Omental fat pad (tissue), 4 donors: ENCODE data around the gene MPRIP. TPM values are rescaled to one million over a fixed set of nuclear protein-coding genes. Genes with fewer than 3 reads are reported as not detected.

ENCODE experiments used
- ATAC-seq: fragments of 150-250 bp; one replicate; pipeline ENCODE4 v1.9.1; 2016; ENCODE audit warnings: mild to moderate bottlenecking, moderate library complexity; ENCODE audit not compliant: low FRiP score
- DNase-seq: peaks from one replicate; pipeline ENCODE4 v3.0.0-alpha.2; 2019; ENCODE audit warnings: low spot score
- CTCF ChIP-seq, 3 donors: fragments of 450-650 bp; IDR thresholded peaks; one replicate each; pipeline ENCODE4 v1.5.1; 2016 to 2017; ENCODE audit warnings: antibody characterized with exemption in 3 of 3, mild to moderate bottlenecking in 3 of 3, moderate library complexity in 2 of 3
- total RNA-seq, 4 donors: library from RNA; depleted of rRNA; stranded (reverse); fragments of >200 nt; gene quantifications; one replicate each; pipeline ENCODE4 v1.1.0, GENCODE V29; 2016

Gene MPRIP
- total RNA-seq, 4 donors from 2014 or later, result 68.6 to 196 (median 125) TPM

DNA sequence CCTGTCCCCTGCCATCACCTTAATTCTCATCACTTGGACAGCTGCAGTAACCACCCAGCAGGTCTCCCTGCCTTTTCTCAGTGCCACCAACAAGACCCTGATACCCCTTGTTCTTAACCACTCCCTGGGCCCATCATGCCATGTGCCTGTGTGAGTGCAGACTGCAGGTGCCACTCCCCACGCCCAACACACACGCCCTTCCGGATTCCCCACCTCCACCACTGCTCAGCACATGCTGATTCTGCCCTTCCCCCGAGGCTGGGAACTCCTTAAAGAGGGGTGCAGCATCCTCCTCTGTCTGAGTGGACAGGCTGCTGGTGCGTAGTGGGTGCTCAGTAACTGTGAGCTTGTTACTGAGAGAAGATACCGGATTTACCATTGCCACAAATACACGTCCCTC is 111.5 kb downstream of the MPRIP start:
- no peak for DNase-seq
- no peak for TF ChIP-seq CTCF (IDR thresholded peaks at IDR 0.05)
- ATAC-seq, result no peak

- ATAC-seq (no peak), DNase-seq (no peak)
- TF ChIP-seq CTCF (IDR thresholded peaks at IDR 0.05), result no peak
Observed at GRCh38 chr17:17154556-17154955, 112.3 kb downstream of the MPRIP start.

DNA sequence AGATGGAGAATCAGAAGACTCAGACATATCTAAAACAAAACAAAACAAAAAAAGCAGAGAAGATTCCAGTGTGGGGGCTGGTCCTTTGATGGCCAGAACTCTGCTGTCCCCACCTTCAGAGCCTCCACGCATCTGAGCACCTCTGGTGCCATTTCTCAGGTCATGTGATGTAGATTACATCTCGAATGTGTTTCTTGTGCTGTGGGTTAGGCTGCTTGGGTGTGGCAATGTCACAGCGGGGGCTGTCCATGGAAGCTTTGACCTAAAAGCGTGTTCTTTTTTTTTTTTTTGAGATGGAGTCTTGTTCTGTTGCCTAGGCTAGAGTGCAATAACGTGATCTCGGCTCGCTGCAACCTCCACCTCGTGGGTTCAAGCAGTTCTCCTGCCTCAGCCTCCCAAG is 112.7 kb downstream of the MPRIP start:
- TF ChIP-seq CTCF (IDR thresholded peaks at IDR 0.05), result no peak
- ATAC-seq, result no peak
- no peak for DNase-seq

DNA sequence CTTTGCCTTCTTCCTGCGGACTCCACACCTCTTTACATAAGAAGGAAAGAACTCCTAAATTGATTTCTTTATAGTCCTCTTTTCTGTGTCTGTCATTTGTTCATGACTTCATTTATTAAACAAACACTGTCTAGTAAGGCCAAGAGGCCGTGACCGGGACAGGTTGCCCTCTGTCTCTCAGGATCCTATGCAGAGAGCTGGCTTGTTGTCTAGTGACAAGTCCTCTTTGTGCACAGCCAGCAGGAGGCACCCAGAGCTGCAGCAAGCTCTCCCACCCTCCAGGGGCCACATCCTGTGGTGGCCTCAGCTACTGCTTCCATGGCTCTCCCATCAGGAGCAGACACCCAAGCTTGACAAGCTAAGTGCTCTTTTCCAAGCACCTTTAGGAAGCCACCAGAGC is 113.3 kb downstream of the MPRIP start:
- no peak for TF ChIP-seq CTCF (IDR thresholded peaks at IDR 0.05)
- DNase-seq (no peak), ATAC-seq (no peak)

- no peak for DNase-seq
- no peak for TF ChIP-seq CTCF (IDR thresholded peaks at IDR 0.05)
- ATAC-seq, result peak; percentile 21
Observed at GRCh38 chr17:17156107-17156506, 113.8 kb downstream of the MPRIP start.

- DNase-seq (no peak), ATAC-seq (no peak)
Observed at GRCh38 chr17:17156511-17156910, 114.3 kb downstream of the MPRIP start.

More at GRCh38 chr17:17156511-17156910, 114.3 kb downstream of the MPRIP start:
- TF ChIP-seq CTCF (IDR thresholded peaks at IDR 0.05), result no peak
